AG10803 (cell line): ENCODE results near the gene TMEM233.
"Not testable (repeated sequence)": the region's sequence is repeated elsewhere in the genome, so short reads cannot be mapped to it uniquely, and the experiment has no call there.

ENCODE experiments used
- DNase-seq: peaks from one replicate; pipeline ENCODE4 v3.0.0; 2010; ENCODE audit warnings: low read depth
- H3K4me3 ChIP-seq: 2 replicates; pipeline ENCODE4 v1.5.1; 2011; ENCODE audit warnings: mild to moderate bottlenecking, low read length, control low read depth
- CTCF ChIP-seq: conservative IDR thresholded peaks from 2 replicates; pipeline ENCODE4 v1.5.1; 2011; ENCODE audit warnings: mild to moderate bottlenecking, low read length, control low read depth, inconsistent platforms

The TMEM233 gene

GRCh38 chr12:119603767-119604166 is 10.2 kb downstream of the TMEM233 start:
- no peak for TF ChIP-seq CTCF
- no peak overlapping the region for H3K4me3 ChIP-seq
- DNase-seq = no peak

- DNase-seq = no peak
- no peak overlapping the region for H3K4me3 ChIP-seq
- no peak for TF ChIP-seq CTCF
Measured at GRCh38 chr12:119609358-119609757, 15.8 kb downstream of the TMEM233 start.

- DNase-seq = no peak
- no peak for TF ChIP-seq CTCF
Measured at GRCh38 chr12:119613319-119613936, 19.9 kb downstream of the TMEM233 start.

GRCh38 chr12:119614705-119615104 is 21.1 kb downstream of the TMEM233 start:
- H3K4me3 ChIP-seq = no peak overlapping the region
- TF ChIP-seq CTCF = no peak
- DNase-seq = no peak

More at GRCh38 chr12:119613319-119613936, 19.9 kb downstream of the TMEM233 start:
- no peak overlapping the region for H3K4me3 ChIP-seq

GRCh38 chr12:119615518-119616475 is 22.2 kb downstream of the TMEM233 start:
- DNase-seq = peak; percentile 6
- H3K4me3 ChIP-seq = no peak overlapping the region
- no peak for TF ChIP-seq CTCF

GRCh38 chr12:119618328-119618896 is 24.8 kb downstream of the TMEM233 start:
- DNase-seq, H3K4me3 ChIP-seq: not testable (repeated sequence)

- no peak for TF ChIP-seq CTCF
- no peak for DNase-seq
- no peak overlapping the region for H3K4me3 ChIP-seq
Measured at GRCh38 chr12:119620490-119620889, 26.9 kb downstream of the TMEM233 start.
